Measurements from ENCODE around the gene DNAI1.
"Not testable (repeated sequence)": the region's sequence is repeated elsewhere in the genome, so short reads cannot be mapped to it uniquely, and the experiment has no call there.

Gene DNAI1

GRCh38 chr9:34514401-34514800 is 55.8 kb downstream of the DNAI1 start:
- DNase-seq: no peak

- no peak for DNase-seq
Observed at GRCh38 chr9:34514816-34515215, 56.2 kb downstream of the DNAI1 start.

GRCh38 chr9:34515959-34516358 is 57.4 kb downstream of the DNAI1 start:
- DNase-seq: no peak

GRCh38 chr9:34517185-34517584 is 58.6 kb downstream of the DNAI1 start:
- no peak for DNase-seq

GRCh38 chr9:34518110-34518616 is 59.6 kb downstream of the DNAI1 start:
- no peak for DNase-seq

GRCh38 chr9:34518896-34519295 is 60.3 kb downstream of the DNAI1 start:
- DNase-seq: no peak

- DNase-seq: no peak
Observed at GRCh38 chr9:34519321-34520020, 60.9 kb downstream of the DNAI1 start.

- DNase-seq: no peak
Observed at GRCh38 chr9:34520096-34520495, 61.5 kb downstream of the DNAI1 start.

- DNase-seq: no peak
Observed at GRCh38 chr9:34520505-34521385, 62.1 kb downstream of the DNAI1 start.

GRCh38 chr9:34521406-34522045 is 62.9 kb downstream of the DNAI1 start:
- no peak for DNase-seq

GRCh38 chr9:34522091-34522887 is 63.7 kb downstream of the DNAI1 start:
- no peak for DNase-seq

- DNase-seq: peak; percentile 88
Observed at GRCh38 chr9:34522971-34523797, 64.6 kb downstream of the DNAI1 start, which contains the start of gene ENHO. TSS of gene ENHO (minus strand) at chr9:34522990. CDS start at chr9:34521695, 1,295 bp downstream.

- DNase-seq: no peak
Observed at GRCh38 chr9:34524349-34524748, 65.7 kb downstream of the DNAI1 start.

GRCh38 chr9:34526026-34526425 is 67.4 kb downstream of the DNAI1 start:
- no peak for DNase-seq

- DNase-seq: not testable (repeated sequence)
Observed at GRCh38 chr9:34532041-34532440, 73.4 kb downstream of the DNAI1 start.

- DNase-seq: no peak
Observed at GRCh38 chr9:34536685-34537084, 78.1 kb downstream of the DNAI1 start.

GRCh38 chr9:34540827-34541226 is 82.2 kb downstream of the DNAI1 start:
- DNase-seq: no peak

GRCh38 chr9:34541540-34541939 is 82.9 kb downstream of the DNAI1 start:
- no peak for DNase-seq

- DNase-seq: no peak
Observed at GRCh38 chr9:34544035-34544434, 85.4 kb downstream of the DNAI1 start.

- no peak for DNase-seq
Observed at GRCh38 chr9:34545497-34545896, 86.9 kb downstream of the DNAI1 start.

- DNase-seq: no peak
Observed at GRCh38 chr9:34546102-34546833, 87.7 kb downstream of the DNAI1 start.
